ENCODE data around the gene RASA3. TPM values are rescaled to one million over a fixed set of nuclear protein-coding genes. Genes with fewer than 3 reads are reported as not detected.
"Not testable (repeated sequence)": the region's sequence is repeated elsewhere in the genome, so short reads cannot be mapped to it uniquely, and the experiment has no call there.

RASA3 gene
- total RNA-seq, 1 experiment from 2014 or later, result 21.4 TPM

DNA sequence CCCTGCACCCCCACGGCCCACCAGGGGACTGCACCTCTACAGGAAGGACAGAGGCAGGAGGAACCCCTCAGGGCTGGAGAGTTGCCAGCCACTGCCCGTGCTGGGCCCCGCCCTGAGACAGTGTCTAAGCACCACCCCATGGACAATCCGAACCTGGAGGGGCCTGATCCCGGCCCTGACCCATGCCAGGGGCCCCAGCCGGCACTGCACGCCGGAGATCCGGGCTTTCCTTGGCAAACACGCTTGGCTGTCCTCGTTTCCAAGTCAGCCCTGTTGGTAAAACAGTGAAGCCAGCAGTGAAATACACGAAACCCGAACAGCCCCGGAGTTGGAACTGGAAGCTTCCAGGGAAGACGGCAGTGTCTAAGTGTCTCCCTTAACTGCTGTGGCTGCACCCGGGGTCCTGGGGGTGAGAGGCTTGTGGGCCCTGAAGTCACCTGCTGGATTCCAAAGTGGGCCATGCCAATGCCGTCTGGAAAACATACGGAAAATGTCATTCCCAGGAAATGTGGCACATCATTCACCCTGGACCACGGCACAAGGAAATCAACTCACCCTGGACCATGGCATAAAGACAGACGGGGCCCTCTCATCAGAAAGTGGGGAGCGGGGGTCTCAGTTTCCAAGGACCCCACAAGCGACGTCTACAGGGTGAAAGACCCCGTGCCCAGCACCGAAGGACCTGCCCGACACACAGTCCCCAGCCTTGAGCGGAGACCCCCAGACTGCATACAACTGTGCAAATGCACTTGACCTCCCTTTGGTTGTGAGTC is 30.9 kb downstream of the RASA3 start:
- DNase-seq (ENCODE audit: low spot score), result no peak

DNA sequence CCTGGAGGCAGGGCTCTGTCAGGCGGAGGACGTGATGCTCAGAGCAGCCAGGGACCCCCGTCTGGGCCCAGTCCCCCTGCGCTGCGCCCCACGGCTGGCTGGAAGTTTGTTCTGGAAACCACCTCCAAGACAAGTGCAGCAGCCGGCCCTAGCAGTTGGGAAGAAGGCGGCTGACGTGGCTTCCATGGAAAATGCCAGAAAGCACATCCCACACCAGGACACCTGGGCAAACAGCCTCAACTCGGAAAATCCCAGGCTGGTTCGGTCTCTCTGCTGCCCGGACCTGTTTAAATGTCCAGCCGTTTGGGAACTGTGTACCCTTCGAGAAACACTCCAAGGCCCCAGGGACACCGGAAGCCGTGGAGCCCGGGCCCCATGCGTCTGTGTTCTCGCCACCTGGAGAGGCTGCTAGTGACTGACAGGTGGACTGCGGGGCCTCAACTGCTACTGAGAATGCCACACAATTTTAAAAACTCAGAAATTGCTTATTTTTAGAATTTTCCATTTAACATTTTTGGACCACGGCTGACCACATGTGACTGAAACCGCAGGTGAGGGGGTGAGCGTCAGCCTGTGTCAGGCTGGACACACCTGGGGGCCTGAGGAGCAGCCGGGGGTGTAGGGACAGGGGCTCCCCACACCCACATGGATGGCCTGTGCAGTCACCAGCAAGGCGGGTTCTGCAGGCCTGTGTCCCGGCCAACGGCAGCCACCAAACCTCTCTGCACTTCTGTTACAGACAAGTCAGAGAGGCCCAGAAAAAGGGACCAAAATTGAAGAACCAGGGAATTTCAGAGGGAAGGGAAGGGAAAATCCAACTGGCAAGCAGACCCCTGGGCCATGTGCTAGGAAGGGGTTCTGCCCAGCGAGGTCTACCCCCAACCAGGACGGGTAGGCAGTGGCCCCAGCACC is 31.7 kb downstream of the RASA3 start:
- DNase-seq (ENCODE audit: low spot score), result no peak

DNA sequence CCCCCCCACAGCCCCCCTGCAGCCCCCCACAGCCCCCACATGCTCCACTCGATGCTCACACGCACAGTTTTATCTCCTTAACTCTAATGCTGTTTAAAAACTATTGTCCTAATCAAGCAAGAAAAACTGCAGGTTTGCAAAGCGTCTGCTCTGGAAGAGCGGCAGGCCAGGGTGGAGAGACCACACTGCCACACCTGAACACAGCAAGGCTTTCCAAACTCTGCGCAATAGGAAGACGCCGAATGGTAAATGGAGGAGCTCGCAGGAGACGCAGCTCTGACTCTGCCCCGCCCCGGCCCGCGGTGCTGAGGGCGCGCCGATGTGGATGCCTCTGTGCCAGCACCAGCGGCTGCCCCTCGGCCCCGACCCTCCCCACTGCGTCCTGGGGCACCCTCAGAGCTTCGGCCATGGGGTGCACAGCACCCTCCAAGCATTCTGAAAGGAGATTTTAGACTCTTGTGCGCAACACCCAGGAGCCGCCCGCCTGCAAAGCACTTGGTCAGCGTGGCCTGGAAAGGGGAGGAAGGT is 32.4 kb downstream of the RASA3 start:
- DNase-seq (ENCODE audit: low spot score), result no peak

DNA sequence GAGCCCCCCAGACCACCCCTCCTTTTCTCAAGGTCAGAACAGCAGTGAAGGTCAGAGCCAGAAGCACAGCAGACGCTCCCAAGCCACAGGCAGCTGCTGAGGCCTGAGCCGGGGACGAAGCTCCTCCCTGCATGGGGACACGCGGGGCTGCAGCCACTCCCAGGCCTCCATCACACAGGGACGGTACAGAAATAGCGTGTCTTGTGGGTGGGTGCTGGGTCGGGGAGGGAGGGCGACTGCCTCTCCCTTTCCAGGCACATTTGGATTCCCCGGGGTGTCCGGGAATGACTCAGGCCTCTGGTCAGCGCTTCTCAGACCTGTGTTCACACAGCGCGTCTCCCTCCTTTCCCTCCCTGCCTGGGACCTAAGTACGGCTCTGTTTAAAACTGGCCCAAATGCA is 33.2 kb downstream of the RASA3 start:
- DNase-seq (ENCODE audit: low spot score), result peak; percentile 94

DNA sequence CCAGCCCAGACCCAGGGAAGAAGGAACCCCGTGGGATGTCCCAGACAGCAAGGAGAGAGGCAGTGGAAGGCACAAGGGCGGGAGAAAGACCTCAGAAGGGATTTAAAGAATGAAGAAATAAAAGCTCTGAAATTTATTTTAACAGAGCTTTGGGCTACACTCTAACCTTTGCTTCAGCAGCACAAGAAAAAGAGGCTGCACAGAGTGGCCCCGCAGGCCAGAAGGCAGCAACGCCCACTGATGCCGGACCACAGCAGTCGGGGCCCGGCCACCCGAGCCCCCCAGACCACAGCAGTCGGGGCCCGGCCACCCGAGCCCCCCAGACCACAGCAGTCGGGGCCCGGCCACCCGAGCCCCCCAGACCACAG is 33.8 kb downstream of the RASA3 start:
- not testable (repeated sequence) for DNase-seq (ENCODE audit: low spot score)

DNA sequence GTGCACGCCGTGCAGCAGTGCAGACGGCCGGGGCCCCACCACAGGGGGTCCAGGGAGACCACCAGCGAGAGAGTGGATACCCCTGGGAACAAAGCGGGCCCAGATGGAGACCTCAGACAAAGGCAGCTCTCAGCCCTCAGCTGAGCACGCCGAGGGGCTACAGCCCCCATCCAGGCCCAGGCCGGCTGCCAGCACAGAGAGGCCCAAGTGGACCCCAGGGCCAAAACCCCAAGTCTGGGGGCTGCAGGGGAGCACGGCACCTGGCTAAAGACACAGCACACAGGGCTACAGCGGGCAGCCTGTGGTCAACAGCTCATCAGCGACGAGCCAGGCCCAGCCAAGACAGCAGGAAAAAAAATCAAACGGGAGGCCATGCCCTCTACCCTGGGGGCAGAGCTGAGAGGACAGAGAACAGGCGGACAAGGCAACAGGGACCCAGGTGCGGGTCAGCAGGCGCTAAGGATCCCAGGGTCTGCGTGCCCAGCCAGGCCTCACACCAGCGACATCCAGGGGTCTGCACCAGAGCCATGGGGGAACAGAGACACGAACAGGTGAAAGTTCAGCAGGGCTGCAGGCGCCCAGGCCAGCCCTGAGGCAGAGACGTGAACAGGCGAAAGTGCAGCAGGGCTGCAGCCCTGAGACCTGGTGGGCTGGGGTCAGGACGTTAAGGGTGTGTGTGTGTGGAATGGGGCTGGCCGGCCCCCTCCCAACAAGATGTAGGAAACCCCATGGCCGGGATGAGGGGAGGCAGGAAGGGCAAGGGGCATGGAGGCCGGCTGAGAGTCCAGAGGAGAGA is 34.3 kb downstream of the RASA3 start:
- DNase-seq (ENCODE audit: low spot score), result no peak

DNA sequence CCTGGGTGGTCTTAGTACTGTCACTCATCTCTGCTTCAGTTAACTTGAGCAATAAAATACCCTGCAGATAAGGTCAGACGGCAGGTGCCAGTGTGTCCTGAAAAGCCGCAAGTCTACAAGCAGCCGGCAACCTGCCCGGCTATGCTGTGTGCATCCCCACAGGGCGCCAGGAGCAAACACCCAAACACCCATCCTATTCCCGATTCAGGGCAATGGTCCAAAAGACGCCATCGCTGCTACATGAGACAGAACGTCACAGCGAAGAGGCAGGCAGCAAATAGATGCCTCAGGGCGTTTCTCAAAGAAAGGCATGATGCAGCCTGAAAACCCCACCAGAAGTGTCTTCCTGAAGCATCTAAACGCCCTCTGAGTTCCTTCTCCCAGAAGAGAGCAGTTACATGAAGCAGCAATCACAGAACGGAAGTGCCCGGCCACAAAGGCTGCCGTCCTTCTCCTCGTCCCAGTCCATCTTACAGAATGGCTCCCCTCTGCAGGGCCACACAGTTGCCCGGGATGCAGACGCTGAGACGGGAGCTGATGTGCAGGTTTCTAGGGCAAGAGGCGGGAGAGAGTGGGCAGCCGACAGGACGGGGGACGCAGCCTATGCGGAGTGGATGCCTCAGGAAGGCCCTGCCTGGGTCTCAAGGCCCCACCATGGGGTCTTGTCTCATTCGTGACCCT is 35.1 kb downstream of the RASA3 start:
- no peak for DNase-seq (ENCODE audit: low spot score)

DNA sequence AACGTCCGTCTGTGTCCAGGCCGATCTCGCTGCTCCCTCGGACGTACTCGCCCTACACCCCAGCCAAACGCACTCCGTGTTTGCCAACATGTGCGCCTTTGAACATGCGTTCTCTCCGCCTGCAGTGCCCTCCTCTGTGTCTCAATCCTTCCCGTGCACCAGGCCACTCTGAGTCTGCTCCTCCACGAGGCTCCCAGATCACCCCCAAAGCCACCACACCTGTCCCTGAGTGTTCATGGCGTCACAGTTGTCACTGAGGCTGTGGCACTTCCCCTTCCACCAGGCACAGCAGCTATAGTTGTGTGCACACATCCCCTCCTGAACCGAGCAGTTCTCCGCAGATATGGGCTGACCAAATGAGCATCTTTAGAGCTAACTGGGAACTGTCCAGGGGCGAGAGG is 35.6 kb downstream of the RASA3 start:
- DNase-seq (ENCODE audit: low spot score), result no peak

DNA sequence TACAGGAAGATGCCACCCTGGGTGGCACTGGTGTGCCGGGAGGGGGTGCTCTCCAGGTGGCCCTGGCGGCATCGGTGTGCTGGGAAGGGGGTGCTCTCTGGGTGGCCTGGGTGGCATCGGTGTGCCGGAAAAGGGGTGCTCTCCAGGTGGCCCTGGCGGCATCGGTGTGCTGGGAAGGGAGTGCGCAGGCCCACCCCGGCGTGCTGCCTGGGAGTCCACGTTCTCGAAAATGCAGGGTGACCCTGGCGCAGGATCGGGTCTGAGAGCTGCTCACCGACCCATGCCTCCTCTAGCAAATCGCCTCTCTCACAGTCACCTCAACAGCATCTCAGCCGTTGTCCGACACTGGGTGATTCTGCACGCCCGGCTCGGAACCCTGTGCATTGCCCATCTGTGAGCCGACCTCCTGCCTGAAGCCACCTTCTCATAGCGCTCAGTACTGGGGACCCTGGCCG is 36.4 kb downstream of the RASA3 start:
- DNase-seq (ENCODE audit: low spot score), result no peak

DNA sequence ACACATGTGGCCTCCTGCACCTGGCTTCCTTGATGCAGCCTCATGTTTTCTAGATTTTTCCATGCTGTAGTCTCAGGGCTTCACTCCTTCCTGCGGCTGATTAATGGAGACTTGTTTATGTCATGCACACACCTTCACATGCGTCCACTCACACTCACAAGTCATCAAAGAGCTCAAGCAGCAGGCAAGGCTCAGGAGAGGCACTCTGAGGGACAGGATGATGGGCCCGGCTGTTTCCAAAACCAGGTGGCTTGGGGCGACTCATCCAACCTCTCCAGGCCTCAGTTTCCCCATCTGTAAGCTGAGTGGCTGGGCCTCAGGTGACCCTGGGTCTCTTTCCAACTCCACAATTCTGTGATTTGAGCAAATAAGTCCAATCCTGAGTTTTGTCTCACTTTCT is 36.9 kb downstream of the RASA3 start:
- no peak for DNase-seq (ENCODE audit: low spot score)

DNA sequence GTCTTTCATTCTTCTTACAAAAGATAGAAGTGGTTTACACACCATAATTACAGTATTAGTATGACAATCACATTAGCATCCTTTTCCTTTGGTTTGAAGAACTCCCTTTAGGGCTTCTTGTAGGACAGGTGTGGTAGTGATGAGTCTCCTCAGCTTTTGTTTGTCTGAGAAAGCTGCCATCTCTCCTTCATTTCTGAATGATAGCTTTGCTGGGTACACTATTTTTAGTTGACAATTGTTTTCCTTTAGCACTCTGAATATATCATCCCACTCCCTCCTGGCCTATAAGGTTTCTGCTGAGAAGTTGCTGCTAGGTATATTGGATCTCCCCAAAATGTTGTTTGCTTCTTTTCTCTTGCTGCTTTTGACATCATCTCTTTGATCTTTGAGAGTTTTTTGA is 39.3 kb downstream of the RASA3 start:
- no peak for DNase-seq (ENCODE audit: low spot score)

DNA sequence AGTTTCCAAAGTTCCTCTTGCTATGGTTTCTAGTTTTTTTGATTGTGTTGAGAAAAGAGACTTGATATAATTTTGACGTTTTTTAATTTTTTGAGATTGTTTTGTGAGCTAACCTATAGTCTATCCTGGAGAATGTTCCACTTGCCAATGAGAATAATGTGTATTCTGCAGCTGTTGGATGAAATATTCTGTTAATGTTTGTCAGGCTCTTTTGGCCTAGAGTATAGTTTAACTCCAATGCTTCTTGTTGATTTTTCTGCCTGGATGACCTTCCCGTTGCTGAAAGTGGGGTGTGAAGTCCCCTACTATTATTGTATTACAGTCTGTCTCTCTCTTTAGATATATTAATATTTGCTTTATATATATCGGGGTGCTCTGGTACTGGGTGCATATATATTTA is 40.0 kb downstream of the RASA3 start:
- DNase-seq (ENCODE audit: low spot score), result no peak

DNA sequence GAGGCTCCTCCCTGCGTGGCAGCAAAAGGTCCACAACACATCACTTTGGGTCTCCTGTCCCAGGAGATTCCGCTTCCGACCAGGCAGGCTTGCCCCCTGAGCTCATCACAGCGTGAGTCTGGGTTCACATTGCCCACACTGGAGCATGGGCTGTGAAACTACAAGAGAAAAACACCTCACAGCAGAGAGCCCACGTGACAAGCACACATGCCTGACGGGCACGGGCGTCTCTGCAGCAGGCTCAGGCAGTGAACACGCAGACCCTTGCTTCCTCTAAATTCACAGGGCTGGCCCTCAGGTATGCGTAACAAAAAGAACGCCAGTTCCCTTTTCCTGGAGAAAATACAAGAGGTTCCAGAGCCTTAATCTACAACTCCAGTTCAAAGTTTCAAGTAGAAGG is 41.9 kb downstream of the RASA3 start:
- no peak for DNase-seq (ENCODE audit: low spot score)

DNA sequence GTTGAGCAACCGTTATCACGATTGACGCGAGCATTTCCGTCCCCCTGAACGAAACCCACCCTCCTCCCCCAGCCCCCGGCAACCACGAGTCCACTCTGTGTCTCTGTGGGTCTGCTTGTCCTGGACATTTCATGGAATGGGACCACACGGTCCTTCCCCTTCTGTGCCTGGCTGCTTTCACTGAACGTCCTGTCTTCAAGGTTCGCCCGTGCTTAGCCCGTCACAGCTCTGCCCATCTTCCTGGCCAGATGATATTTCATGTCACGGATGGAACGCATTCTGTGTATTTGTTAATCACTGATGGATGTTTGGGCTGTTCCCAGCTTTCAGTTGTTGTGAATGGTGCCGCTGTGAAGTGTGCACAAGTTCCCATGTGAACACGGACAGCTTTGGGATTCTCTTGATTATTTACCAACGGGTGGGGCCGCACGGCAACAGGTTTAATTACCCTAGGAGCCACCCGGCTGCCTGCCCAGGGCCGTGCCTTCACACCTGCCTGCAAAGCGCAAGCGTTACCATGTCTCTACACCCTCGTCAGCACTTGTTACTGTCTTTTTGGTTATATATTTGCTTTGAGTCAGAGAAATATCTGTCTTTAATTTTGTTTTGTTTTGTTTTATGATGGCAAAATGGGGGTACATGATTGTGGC is 42.5 kb downstream of the RASA3 start:
- no peak for DNase-seq (ENCODE audit: low spot score)

DNA sequence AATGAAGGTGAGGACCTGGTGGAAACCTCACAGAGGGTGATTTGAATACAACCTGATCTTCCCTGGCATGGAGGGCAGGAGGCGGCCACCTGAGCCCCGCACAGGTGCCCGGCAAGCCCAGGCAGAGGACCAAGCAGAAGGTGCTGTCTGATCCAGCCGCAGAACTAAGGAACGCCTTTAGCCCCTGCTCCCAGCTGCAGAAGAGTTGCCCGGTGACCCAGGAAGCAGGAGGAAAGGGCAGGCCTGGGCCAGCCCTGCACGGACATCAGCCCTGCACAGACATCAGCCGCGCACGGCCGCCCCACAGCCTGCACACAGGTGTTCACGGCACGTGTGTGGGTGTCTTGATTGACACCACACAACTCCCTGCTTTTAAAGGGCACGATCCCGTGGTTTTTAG is 43.1 kb downstream of the RASA3 start:
- no peak for DNase-seq (ENCODE audit: low spot score)

DNA sequence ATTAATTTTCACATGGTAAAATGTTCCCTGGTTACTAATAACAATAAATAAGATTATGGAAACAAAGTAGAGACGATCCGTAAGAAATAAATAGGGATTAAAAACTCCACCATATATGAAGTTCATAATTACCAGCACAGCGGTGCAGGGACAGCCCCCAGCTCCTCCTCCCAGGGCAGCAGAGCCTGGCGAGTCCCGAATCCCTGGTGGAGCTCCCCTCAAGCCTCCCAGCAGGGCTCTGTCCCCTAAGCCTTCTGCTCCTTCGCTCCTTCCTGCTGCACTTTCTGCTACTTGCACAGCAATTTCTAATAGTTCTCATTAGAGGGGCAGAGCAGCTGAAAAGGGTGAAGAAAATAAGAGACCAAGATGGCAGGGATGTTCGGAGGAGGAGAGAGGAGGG is 43.6 kb downstream of the RASA3 start:
- no peak for DNase-seq (ENCODE audit: low spot score)

DNA sequence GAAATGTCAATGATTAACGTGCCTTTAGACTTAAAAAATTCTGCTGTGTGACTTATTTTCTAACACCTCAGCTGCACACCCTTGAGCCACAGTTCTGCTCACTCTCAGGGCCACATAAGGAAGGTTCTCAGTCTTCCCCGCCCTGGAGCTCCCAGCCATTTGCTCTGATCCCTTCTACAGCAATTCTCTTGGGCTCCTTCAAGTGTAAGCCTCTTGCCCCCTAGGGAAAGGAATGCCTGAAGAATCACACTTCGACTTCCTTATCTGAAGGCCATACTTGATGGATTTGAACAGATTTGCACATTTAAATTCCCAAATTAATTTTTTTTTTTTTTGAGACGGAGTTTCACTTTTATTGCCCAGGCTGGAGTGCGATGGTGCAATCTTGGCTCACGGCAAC is 44.2 kb downstream of the RASA3 start:
- no peak for DNase-seq (ENCODE audit: low spot score)

DNA sequence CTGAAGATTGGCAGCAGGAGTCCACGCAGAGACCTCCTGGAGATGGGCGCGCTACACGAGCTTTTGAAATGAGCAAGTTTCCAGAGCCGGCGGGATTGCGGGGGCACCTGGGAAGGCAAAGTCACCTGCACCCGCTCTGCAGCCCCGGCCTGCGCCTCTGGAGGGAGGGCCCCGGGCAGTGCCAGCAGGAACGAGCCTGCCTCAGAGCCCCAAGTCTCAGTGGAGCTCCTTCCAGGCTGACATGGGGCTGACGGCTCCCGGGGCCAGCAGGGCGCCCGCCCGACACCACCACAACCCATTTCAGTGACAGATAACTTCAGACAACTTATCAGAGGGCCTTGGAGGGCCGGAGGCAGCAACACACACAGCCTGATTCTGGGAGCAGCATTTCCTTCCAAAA is 45.0 kb downstream of the RASA3 start:
- DNase-seq (ENCODE audit: low spot score), result no peak

DNA sequence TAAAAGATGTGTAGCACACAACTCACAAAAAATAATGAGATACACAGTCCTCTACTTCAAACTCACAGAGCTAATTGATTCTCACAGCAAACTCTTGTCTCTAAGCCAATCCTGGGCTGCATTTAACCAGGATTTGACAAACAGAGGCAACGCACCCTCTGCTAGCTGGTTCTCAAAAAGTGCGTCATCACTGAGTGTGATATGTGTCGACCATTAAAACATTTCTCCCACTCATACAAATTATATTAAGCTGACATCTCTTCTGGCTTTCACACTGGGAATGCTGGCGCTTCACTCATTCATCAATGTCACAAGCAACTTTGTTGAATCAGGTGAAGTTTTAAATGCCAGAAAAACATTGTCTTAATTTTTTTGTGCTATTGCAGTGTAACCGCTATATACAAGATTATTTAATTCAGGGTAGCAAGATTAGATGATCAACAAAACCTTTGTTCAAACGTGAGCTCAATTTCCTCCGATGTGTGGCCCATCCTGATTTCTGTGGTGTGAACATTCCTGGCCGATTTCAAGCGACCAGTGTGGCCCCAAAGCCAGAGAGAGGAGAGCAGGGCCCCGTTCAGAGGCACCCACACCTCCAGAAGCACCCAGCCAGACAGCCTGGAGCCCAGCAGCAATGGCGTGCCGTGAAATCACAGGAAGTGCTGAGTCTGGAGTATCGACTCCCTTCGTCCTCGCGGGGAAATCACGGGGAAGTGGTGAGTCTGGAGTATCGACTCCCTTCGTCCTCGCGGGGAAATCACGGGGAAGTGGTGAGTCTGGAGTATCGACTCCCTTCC is 49.4 kb downstream of the RASA3 start:
- DNase-seq (ENCODE audit: low spot score), result no peak
